H9 (cell line): ENCODE data around the gene SHE. TPM values are rescaled to one million over a fixed set of nuclear protein-coding genes. Genes with fewer than 3 reads are reported as not detected.

Experiments
- DNase-seq: peaks from one replicate; pipeline ENCODE4 v3.0.0-alpha.2; 2017
- H2AFZ ChIP-seq: one replicate; pipeline ENCODE4 v1.6.1; 2013; ENCODE audit warnings: mild to moderate bottlenecking, low read length, control low read depth, moderate library complexity
- H2AK5ac ChIP-seq: 2 replicates; pipeline ENCODE4 v1.6.1; 2013; ENCODE audit warnings: low read length, control low read depth, mixed read lengths; ENCODE audit not compliant: insufficient read length
- H2BK120ac ChIP-seq: one replicate; pipeline ENCODE4 v1.6.1; 2013; ENCODE audit warnings: low read depth, mild to moderate bottlenecking, low read length, control low read depth, inconsistent platforms; ENCODE audit not compliant: poor library complexity, severe bottlenecking
- H2BK12ac ChIP-seq: 2 replicates; pipeline ENCODE4 v1.6.1; 2013; ENCODE audit warnings: low read length, control low read depth, mixed read lengths, low read depth; ENCODE audit not compliant: insufficient read length
- H2BK15ac ChIP-seq: 2 replicates; pipeline ENCODE4 v1.6.1; 2013; ENCODE audit warnings: low read depth, low read length, control low read depth
- H2BK20ac ChIP-seq: one replicate; pipeline ENCODE4 v1.6.1; 2013; ENCODE audit warnings: low read depth, mild to moderate bottlenecking, low read length, control low read depth, inconsistent platforms; ENCODE audit not compliant: poor library complexity, severe bottlenecking
- H2BK5ac ChIP-seq: 2 replicates; pipeline ENCODE4 v1.6.1; 2013; ENCODE audit warnings: low read length, control low read depth, mixed read lengths; ENCODE audit not compliant: insufficient read length
- H3K14ac ChIP-seq: 2 replicates; pipeline ENCODE4 v1.6.1; 2013; ENCODE audit warnings: low read length, control low read depth; ENCODE audit not compliant: insufficient read depth
- H3K18ac ChIP-seq: 2 replicates; pipeline ENCODE4 v1.6.1; 2013; ENCODE audit warnings: low read depth, mild to moderate bottlenecking, mixed read lengths, low read length, control low read depth; ENCODE audit not compliant: insufficient read length
- H3K23ac ChIP-seq: 2 replicates; pipeline ENCODE4 v1.6.1; 2013; ENCODE audit warnings: low read length, control low read depth, mixed read lengths, low read depth; ENCODE audit not compliant: insufficient read length
- H3K23me2 ChIP-seq: 2 replicates; pipeline ENCODE4 v1.6.1; 2013; ENCODE audit warnings: low read depth, mild to moderate bottlenecking, mixed read lengths, low read length, control low read depth; ENCODE audit not compliant: insufficient read length, poor library complexity, severe bottlenecking
- H3K27ac ChIP-seq: 2 replicates; pipeline ENCODE4 v1.5.1; 2013; ENCODE audit warnings: low read length, control low read depth, mixed read lengths, low read depth; ENCODE audit not compliant: insufficient read length
- H3K27me3 ChIP-seq: 2 replicates; pipeline ENCODE4 v1.6.1; 2013; ENCODE audit warnings: low read length, control low read depth, inconsistent platforms; ENCODE audit not compliant: insufficient read depth
- H3K4ac ChIP-seq: 2 replicates; pipeline ENCODE4 v1.6.1; 2013; ENCODE audit warnings: low read depth, mild to moderate bottlenecking, control low read depth, inconsistent platforms, low read length, moderate library complexity
- H3K4me1 ChIP-seq: 2 replicates; pipeline ENCODE4 v1.6.1; 2013; ENCODE audit warnings: low read length, control low read depth, inconsistent platforms; ENCODE audit not compliant: insufficient read depth
- H3K4me2 ChIP-seq: 2 replicates; pipeline ENCODE4 v1.6.1; 2013; ENCODE audit warnings: low read length, control low read depth, mixed read lengths; ENCODE audit not compliant: insufficient read length, insufficient read depth
- H3K56ac ChIP-seq: 2 replicates; pipeline ENCODE4 v1.6.1; 2013; ENCODE audit warnings: low read depth, mild to moderate bottlenecking, mixed read lengths, low read length, control low read depth; ENCODE audit not compliant: insufficient read length
- H3K79me1 ChIP-seq: 2 replicates; pipeline ENCODE4 v1.6.1; 2013; ENCODE audit warnings: low read depth, mild to moderate bottlenecking, moderate library complexity, low read length, control low read depth, inconsistent platforms; ENCODE audit not compliant: insufficient read depth, poor library complexity, severe bottlenecking
- H3K79me2 ChIP-seq: 2 replicates; pipeline ENCODE4 v1.6.1; 2013; ENCODE audit warnings: low read length, control low read depth, inconsistent platforms; ENCODE audit not compliant: insufficient read depth
- H3K9ac ChIP-seq: 2 replicates; pipeline ENCODE4 v1.6.1; 2013; ENCODE audit warnings: low read length, control low read depth, mixed read lengths; ENCODE audit not compliant: insufficient read length; ENCODE audit errors: extremely low read depth
- H3K9me3 ChIP-seq: one replicate; pipeline ENCODE4 v1.6.1; 2013; ENCODE audit warnings: low read depth, low read length, inconsistent platforms; ENCODE audit not compliant: control insufficient read depth
- H3T11ph ChIP-seq: one replicate; pipeline ENCODE4 v1.6.1; 2013; ENCODE audit warnings: mild to moderate bottlenecking, low read length, control low read depth, inconsistent platforms
- H4K20me1 ChIP-seq: one replicate; pipeline ENCODE4 v1.6.1; 2013; ENCODE audit not compliant: control insufficient read depth, insufficient read length, insufficient read depth
- H4K5ac ChIP-seq: 2 replicates; pipeline ENCODE4 v1.6.1; 2013; ENCODE audit warnings: low read depth, mild to moderate bottlenecking, mixed read lengths, low read length, control low read depth; ENCODE audit not compliant: insufficient read length
- H4K8ac ChIP-seq: replicated peaks from 2 replicates; pipeline ENCODE4 v1.6.1; 2013; ENCODE audit warnings: low read length, control low read depth, mixed read lengths, low read depth; ENCODE audit not compliant: insufficient read length
- H4K91ac ChIP-seq: 2 replicates; pipeline ENCODE4 v1.6.1; 2013; ENCODE audit warnings: low read depth, mild to moderate bottlenecking, moderate library complexity, mixed read lengths, low read length, control low read depth; ENCODE audit not compliant: insufficient read length
- H3K27ac Mint-ChIP-seq, 3 experiments: 2 replicates in 2 of 3; 3 replicates in 1 of 3; pipeline ENCODE4 v1.8.0; 2020 to 2021; ENCODE audit warnings: mixed read lengths in 3 of 3, mild to moderate bottlenecking in 1 of 3, moderate library complexity in 1 of 3
- H3K27me3 Mint-ChIP-seq: 2 replicates; pipeline ENCODE4 v1.8.0; 2021; ENCODE audit warnings: low read depth, mild to moderate bottlenecking, moderate library complexity, mixed read lengths
- H3K36me3 Mint-ChIP-seq, 3 experiments: 2 replicates in 2 of 3; 3 replicates in 1 of 3; pipeline ENCODE4 v1.8.0; 2020 to 2021; ENCODE audit warnings: low read depth in 3 of 3, mixed read lengths in 3 of 3; ENCODE audit not compliant: insufficient read depth in 1 of 3
- H3K4me1 Mint-ChIP-seq, 2 experiments: 2 replicates each; pipeline ENCODE4 v1.8.0; 2020; ENCODE audit warnings: mixed read lengths in 2 of 2
- H3K4me3 Mint-ChIP-seq, 2 experiments: 2 replicates in 1 of 2; 3 replicates in 1 of 2; pipeline ENCODE4 v1.8.0; 2020 to 2021; ENCODE audit warnings: mild to moderate bottlenecking in 2 of 2, mixed read lengths in 2 of 2, moderate library complexity in 1 of 2
- H3K9me3 Mint-ChIP-seq, 2 experiments: 2 replicates in 1 of 2; 3 replicates in 1 of 2; pipeline ENCODE4 v1.8.0; 2020; ENCODE audit warnings: mild to moderate bottlenecking in 2 of 2, mixed read lengths in 2 of 2, moderate library complexity in 1 of 2
- WGBS: extraction: QIAGEN DNeasy Blood & Tissue Kit; methylation state at CpG from one replicate; pipeline ENCODE4 v1.1.7; 2013; ENCODE audit warnings: missing lambda C conversion rate, low lambda C conversion rate, mixed read lengths; ENCODE audit not compliant: insufficient read length; ENCODE audit errors: extremely low coverage; 5-methylcytosine and 5-hydroxymethylcytosine counted together
- total RNA-seq: library from RNA; stranded (reverse); gene quantifications from 2 replicates; pipeline ENCODE4 v1.2.1, GENCODE V29; 2021
- TF ChIP-seq, protein P1 (sequence below): fragments of 200-600 bp; sonication (generic); conservative IDR thresholded peaks from 3 replicates; pipeline ENCODE4 v1.8.0; 2021; ENCODE audit warnings: antibody characterized with exemption, mild to moderate bottlenecking

SHE gene
- total RNA-seq, 1 experiment from 2014 or later = 0.48 TPM

DNA sequence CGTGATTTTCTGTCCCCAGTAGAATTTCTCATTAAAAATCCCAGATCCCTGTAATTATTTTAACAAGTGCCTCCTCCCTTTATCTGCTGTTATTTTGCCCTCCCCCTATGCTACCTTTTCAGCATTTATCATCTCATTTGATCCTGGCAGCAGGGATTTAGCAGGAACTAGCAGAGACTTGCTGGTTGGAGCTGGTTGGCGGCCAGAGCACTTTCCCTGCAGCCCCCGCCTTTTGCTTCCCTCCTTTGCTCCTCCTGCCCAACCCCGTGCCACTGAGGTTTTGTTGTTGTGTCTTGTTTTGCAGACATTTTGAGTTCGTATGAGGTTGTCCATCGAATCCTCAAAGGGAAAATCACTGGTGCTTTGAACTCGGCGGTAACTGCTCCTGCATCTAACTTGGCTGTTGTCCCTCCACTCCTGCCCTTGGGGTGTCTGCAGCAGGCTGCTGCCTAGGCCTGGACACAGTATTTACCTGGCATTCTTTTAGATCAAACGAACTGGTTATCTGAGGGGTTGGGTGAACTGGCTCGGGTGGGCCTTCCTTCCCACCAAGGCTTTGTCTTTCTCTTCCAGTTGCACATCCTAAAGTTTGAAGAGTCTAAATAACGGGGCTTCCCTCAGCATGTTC lies 45.0 kb upstream of the SHE start:
- H3K4me2 ChIP-seq = no peak overlapping the region
- no peak overlapping the region for H2BK5ac ChIP-seq
- H3K4me1 ChIP-seq = no peaks in the 10 kb centered on the region
- peak overlapping the region in 1 of 3 experiments; percentile 55; a peak in 2 of 7 replicates for H3K27ac Mint-ChIP-seq
- peaks cover 28 to 39% (median 32%) of the 10 kb centered on the region in 3 experiments for H3K36me3 Mint-ChIP-seq
- H2BK20ac ChIP-seq = no peak overlapping the region
- H4K8ac ChIP-seq = no peak overlapping the region
- no CpG with 5 or more reads among the region's 11 CpGs for WGBS
- no peak overlapping the region for H3K4ac ChIP-seq
- H3K4me1 Mint-ChIP-seq = peaks cover 2 to 3% of the 10 kb centered on the region in 2 experiments
- no peaks in the 10 kb centered on the region for H3K79me2 ChIP-seq
- no peaks in the 10 kb centered on the region for H3K9me3 Mint-ChIP-seq
- H2BK12ac ChIP-seq = no peak overlapping the region
- no peak overlapping the region for H3K23ac ChIP-seq
- no peak overlapping the region for H3K14ac ChIP-seq
- H4K20me1 ChIP-seq = no peaks in the 10 kb centered on the region
- no peak overlapping the region for H2BK15ac ChIP-seq
- no peak overlapping the region for H3K9ac ChIP-seq
- no peaks in the 10 kb centered on the region for H3K27me3 Mint-ChIP-seq
- no peaks in the 10 kb centered on the region for H3K79me1 ChIP-seq
- no peaks in the 10 kb centered on the region for H3K27me3 ChIP-seq
- H4K5ac ChIP-seq = no peak overlapping the region
- no peaks in the 10 kb centered on the region for H3K23me2 ChIP-seq
- TF ChIP-seq, protein P1, sequence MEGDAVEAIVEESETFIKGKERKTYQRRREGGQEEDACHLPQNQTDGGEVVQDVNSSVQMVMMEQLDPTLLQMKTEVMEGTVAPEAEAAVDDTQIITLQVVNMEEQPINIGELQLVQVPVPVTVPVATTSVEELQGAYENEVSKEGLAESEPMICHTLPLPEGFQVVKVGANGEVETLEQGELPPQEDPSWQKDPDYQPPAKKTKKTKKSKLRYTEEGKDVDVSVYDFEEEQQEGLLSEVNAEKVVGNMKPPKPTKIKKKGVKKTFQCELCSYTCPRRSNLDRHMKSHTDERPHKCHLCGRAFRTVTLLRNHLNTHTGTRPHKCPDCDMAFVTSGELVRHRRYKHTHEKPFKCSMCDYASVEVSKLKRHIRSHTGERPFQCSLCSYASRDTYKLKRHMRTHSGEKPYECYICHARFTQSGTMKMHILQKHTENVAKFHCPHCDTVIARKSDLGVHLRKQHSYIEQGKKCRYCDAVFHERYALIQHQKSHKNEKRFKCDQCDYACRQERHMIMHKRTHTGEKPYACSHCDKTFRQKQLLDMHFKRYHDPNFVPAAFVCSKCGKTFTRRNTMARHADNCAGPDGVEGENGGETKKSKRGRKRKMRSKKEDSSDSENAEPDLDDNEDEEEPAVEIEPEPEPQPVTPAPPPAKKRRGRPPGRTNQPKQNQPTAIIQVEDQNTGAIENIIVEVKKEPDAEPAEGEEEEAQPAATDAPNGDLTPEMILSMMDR = no peak
- H2AK5ac ChIP-seq = no peak overlapping the region
- no peak overlapping the region for H3K27ac ChIP-seq
- H3T11ph ChIP-seq = no peak overlapping the region
- H2BK120ac ChIP-seq = no peak overlapping the region
- H3K4me3 Mint-ChIP-seq = no peak overlapping the region; a peak in 1 of 5 replicates
- H3K9me3 ChIP-seq = no peaks in the 10 kb centered on the region
- no peak overlapping the region for H4K91ac ChIP-seq
- no peak overlapping the region for H3K18ac ChIP-seq
- no peak overlapping the region for H3K56ac ChIP-seq
- no peak overlapping the region for H2AFZ ChIP-seq
- DNase-seq = no peak
